Activated T-cell treated with anti-CD3 and anti-CD28 coated beads for 1 hour (primary cell): Measurements from ENCODE around the gene NMB.
A peak's percentile ranks its signal among the peaks of the same experiment; 100 is the strongest.
"Not testable (repeated sequence)": the region's sequence is repeated elsewhere in the genome, so short reads cannot be mapped to it uniquely, and the experiment has no call there.

Experiments
- DNase-seq: peaks from one replicate; pipeline ENCODE4 v3.0.0-alpha.2; 2020; ENCODE audit warnings: low read depth

NMB gene, protein sequence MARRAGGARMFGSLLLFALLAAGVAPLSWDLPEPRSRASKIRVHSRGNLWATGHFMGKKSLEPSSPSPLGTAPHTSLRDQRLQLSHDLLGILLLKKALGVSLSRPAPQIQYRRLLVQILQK

DNA sequence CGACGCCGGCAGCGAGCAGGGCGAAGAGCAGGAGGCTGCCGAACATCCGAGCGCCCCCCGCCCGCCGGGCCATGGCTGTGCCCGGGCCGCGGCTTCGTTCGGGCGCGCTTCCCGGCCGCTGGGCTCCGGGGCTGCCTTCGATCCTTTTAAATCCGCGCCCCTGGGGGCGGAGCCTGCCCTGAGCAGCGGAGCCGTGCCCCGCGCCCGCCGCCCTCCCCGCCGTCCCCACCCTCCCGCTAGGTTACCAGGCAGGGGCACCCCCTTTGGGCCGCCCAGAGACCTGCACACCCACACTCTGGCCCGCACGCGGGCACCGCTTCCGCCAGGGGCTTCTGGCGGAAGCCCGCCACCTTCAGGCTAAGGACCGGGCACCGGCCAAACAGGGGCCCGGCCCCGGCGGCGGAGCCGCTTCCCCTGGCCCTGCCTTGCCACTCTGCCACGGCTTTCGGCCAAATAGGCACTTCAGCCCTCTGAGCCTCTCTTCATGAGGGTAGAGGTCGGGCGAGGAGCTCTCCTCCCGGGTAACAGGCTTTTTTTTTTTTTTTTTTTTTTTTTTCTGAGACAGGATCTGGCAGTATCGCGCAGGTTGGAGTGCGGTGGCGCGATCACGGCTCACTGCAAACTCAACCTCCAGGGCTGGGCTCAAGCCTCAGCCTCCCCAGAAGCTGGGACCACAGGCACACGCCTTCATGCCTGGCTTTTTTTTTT lies at the start of gene NMB:
NMB (minus strand) TSS at position 120 of the 708 bp plus-strand sequence; CDS start at position 73, 47 bp downstream.
- DNase-seq: peak; percentile 69

DNA sequence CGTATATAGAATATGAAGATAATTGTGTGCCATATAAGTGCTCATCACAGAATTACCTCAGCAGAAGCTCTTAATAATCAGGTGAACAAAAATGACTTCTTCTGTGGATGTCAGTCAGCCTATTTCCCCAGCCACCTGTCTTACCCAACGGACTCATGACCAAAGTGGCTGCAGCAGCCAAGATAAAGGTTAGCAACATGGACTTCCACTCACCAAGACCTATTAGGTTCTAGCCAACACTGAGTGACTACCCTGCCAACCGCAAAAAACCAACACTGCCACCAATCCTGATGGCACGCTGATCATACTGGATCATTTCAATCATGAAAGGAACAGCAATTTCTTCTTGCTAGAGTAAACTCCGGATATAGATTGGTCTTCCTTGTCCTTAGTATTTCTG lies 45.8 kb upstream of the NMB start:
- DNase-seq: no peak

- no peak for DNase-seq
These were observed 45.0 kb upstream of the NMB start for GRCh38 chr15:84702961-84703482.

DNA sequence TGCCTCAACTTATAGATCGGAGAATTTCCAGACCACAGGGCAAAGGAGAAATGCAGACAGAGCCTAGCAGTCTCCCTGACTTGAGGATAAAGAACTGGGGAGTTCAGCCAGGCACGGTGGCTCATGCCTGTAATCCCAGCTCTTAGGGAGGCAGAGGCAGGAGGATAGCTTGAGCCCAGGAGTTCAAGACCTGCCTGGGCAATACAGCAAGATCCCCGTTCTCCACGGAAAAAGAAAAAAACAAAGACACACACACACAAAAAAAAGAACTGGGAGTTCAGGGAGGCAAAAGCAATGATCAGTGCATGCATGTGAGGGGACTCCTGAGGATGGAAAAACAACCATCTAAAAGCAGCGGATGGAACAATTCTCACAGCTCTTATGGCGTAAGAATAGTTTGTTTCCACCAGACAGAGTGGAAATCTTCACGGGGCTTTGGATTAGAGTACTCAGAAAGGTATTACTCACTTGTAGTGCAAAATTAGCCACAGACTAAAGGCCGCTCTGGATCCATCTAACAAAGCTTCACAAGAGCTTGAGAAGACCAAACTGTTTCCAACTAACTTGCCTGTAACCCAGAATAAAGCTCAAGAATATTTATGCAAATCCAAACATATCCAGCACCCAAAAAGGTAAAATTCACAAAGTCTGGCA lies 41.7 kb upstream of the NMB start:
- DNase-seq: no peak

GRCh38 chr15:84697236-84697990 lies 39.4 kb upstream of the NMB start:
- DNase-seq: no peak

DNA sequence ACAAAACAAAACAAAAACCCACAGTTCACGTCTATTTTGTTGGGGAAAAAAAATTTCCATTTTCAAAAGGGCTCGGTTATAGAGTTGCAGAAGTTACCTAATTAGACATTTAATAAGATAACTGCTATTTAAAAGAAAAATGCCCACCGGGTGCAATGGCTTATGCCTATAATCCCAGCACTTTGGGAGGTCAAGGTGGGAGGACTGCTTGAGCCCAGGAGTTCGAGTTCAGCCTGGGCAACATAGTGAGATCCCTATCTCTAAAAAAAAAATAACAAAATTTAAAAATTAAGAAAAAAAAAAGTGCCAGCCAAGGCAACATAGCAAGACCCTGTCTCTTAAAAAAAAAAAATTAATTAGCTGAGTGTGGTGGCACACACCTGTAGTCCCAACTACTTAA lies 38.8 kb upstream of the NMB start:
- no peak for DNase-seq

- no peak for DNase-seq
These were observed 32.3 kb upstream of the NMB start for GRCh38 chr15:84690342-84690741.

DNA sequence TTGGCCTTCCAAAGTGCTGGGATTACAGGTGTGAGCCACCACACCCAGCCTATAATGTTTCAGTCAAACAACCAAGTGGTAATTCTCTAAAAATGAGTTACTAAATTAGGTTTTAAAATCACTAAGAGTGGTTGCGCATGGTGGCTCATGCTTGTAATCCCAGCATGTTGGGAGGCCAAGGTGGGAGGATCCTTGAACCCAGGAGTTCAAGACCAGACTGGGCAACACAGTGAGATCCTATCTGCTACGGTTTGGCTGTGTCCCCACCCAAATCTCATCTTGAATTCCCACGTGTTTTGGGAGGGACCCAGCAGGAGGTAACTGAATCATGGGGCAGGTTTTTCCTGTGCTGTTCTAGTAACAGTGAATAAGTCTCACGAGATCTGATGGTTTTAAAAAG lies 31.9 kb upstream of the NMB start:
- no peak for DNase-seq

- DNase-seq: not testable (repeated sequence)
These were observed 28.4 kb upstream of the NMB start for GRCh38 chr15:84686446-84686845.

DNA sequence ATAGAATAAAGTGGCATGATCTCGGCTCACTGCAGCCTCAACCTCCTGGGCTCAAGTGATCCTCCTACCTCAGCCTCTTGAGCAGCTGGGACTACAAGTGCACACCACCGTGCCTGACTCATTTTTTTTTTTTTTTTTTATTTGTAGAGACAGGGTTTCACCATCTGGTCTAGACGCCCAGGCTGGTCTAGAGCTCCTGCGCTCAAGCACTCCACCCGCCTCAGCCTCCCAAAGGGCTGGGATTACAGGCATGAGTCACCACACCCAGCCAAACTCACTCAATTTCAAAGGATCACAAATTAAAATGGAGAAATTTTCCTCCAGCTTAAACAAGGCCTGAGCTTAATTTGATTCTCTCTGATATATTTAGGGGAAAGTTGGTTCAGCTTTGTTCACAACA lies 27.3 kb upstream of the NMB start:
- DNase-seq: no peak

DNA sequence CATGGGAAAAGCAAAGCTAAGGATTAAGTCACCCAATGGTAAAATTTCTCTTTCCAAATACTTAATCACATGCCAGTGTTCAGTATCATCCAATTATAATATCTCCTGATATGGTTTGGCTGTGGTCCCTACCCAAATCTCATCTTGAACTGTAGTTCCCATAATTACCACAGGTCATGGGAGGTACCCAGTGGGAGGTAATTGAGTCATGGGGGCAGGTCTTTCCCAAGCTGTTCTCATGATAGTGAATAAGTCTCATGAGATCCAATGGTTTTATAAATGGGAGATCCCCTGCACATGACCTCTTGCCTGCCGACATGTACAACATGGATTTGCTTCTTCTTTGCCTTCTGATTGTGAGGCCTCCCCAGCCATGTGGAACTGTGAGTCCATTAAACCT lies 26.1 kb upstream of the NMB start:
- DNase-seq: no peak

GRCh38 chr15:84681831-84682230 lies 23.8 kb upstream of the NMB start:
- DNase-seq: no peak

DNA sequence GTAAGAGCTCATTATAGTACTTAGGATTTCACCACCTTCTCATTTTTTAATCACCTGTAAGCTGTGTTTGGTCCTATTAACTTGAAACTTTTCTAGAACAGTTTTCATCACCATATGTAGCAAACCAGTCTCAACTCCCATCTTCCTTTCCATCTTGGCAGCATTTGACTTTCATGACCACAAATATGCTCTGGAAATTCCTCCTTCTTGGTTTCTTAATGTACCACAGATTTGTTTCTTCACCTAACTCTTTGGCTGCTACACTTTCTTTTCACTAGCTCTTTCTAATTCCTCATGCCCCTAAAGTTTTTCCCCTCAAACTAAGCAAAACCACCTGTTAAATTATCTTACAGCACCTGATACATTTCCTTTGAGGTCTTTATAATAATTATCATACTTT lies 13.2 kb upstream of the NMB start:
- no peak for DNase-seq

DNA sequence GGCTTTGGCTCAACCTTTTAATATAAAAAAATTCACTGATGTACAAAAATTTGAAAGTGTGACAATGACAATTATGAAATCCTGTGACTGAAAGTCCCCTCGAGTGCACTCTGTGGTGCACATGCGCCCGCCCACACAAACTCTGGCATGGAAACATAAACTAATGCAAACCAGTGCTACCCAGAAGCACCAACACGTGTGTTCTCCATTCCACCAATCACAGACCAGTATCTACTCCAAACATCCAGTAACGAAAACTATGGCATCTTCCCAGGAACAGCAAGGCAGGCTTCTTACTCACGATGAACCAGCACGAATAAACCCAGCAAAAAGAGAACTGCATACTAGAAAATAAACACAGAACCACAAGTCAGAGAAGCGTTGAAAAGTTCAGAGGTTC lies 11.7 kb upstream of the NMB start:
- no peak for DNase-seq

- DNase-seq: no peak
These were observed 10.4 kb upstream of the NMB start for GRCh38 chr15:84668221-84668982.

DNA sequence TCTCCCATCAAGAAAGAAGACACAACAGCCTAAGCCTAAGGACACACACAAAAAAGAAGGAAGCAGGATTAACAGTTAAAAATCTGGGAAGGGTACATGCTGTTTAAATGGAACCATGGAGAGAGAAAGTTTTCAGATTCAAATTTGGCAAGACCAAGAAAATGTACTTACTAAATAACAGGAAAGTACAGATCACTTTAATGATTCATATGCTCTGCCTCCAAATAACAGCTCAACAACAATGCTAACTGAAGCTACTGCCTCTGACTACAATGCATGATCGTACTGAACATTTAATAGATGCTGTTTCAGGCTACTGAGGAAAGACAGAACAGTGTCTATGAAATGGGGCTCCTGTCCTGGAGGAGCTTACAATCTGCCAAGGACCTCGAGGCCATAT lies 8.4 kb upstream of the NMB start:
- DNase-seq: no peak

- no peak for DNase-seq
These were observed 3.0 kb upstream of the NMB start for GRCh38 chr15:84661001-84661400.

DNA sequence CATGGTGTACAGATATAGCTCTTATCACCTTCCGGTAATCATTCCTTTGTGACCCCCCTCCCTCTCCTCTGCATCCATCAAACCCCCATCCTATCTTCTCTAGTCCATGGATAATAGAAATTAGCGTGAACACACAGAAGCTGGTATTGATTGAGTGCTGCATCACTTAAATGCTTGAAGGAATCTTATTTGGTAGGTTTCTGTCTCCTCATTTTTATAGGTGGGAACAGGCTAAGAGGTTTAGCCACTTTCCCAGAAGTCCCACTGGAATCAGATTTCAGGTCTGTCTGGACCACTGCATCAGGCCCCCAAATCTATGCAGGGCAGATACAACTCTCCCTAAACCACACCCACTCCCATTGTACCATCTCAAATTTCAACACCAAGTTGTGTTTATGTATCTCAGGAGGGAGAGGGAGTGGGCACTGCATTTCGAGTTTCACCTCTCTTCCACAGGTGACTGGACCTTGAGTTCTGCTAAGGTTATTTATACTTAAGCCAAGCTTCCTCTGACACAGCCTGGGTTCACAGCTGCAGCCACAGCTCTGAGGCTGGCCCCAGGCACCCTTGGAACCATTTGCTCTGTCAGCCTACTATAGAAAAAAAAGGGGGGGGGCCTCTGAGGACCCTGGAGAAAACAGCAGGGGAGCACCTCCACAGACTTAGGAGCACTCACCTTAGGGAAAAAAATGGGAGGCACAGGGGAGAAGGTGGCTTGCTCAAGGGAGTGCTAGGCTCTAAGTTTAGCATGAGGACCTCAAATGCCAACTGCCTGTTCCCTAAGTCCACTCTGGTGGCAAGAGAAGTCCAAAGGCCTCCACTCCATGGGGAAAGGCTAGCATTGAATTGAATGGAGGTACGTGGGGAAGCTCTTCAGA lies 2.1 kb upstream of the NMB start:
- no peak for DNase-seq

DNA sequence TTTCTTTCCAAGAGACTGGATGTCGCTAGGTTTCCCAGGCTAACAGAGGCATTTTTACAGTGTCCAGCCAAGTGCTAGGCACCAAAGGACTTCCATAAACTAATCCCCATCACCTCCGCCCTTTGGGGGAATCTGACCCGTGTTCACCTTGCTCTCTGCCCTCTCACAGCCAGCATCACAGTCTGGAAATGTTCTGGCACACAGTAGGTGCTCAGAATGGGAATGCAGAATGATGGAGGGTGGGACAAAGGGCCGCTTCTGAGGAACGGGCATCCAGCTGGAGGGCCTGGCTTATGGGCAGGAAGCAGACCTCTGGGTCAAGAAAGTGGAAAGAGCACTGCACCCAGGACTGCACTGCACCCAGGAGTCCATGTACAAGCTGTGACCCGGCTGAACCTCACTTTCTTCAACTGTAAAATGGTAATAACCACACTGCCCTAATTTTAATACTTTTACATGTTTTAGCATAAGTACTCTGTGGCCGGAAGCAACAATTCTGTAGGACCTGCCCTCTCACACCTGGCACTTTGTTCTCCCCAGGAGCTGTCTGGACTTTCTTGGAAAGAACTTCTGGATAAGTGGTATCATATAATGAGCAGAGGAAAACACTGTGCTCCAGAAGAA lies 901 bp upstream of the NMB start:
- DNase-seq: no peak

DNA sequence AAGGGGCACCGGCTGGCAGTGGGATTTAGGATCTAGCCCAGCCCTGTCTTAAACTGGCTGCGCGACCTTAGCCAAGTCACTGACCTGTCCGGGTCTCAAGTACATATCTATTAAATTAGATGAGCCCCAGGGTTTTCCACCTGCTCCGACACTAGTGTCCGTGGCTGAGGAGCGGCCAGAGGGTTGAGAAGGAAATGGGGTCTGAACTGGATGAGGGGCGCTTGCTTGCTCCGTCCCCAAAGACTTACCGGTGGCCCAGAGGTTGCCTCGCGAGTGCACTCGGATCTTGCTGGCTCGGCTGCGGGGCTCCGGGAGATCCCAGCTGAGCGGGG lies 285 bp downstream of the NMB start:
- DNase-seq: no peak

GRCh38 chr15:84656972-84657371 lies 1.0 kb downstream of the NMB start:
- no peak for DNase-seq
